ENCODE measurements around the gene SDK1. TPM values are rescaled to one million over a fixed set of nuclear protein-coding genes. Genes with fewer than 3 reads are reported as not detected.

SDK1 gene
- total RNA-seq, 2 experiments from 2014 or later: 0.19 to 0.36 TPM

- TF ChIP-seq EZH2phosphoT487 (IDR thresholded peaks at IDR 0.05; ENCODE audit: borderline replicate concordance, low read depth, low read length): no peak
- no peak for TF ChIP-seq CTCF (conservative IDR thresholded peaks at IDR 0.05; ENCODE audit: low read length)
- CTCF ChIA-PET (ENCODE audit: unreplicated experiment): no interaction called here
Observed at GRCh38 chr7:4107839-4108238, 806.8 kb downstream of the SDK1 start.

DNA sequence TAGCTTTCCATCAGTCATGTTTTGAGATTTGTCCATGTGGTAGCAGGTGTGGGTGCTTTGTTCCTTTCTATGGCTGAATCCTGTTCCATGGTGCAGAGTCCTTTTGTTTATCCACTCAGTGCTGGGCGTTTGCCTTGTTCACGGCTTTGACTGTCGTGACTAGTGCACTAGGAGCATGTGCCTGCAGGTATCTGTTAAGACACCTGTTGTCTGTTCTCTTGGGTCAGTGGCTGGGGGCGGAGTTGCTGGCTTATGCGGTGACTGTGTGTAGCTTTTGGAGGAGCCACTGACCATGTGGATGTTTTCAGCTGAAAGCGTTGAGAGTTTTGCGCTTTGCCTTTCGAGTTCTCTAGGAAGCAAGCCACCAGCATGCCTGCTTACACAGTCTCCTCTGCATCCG is 807.9 kb downstream of the SDK1 start:
- Histone ChIP-seq H3K4me2 (ENCODE audit: low read length) (no peak overlapping the region), H2AFZ (ENCODE audit: low read length) (no peak overlapping the region), H3K79me2 (ENCODE audit: insufficient read depth, low read depth, low read length) (no peaks in the 10 kb centered on the region), H3K4me3 (ENCODE audit: low read depth, low read length, poor library complexity, severe bottlenecking) (no peak overlapping the region), H3K27ac (ENCODE audit: low read depth, low read length, poor library complexity, severe bottlenecking) (no peak overlapping the region), H3K9me2 (ENCODE audit: insufficient read depth, low read length) (no peaks in the 10 kb centered on the region), H3K4me1 (ENCODE audit: insufficient read depth, low read length, poor library complexity, severe bottlenecking) (no peaks in the 10 kb centered on the region), H4K20me1 (ENCODE audit: insufficient read depth, low read length) (no peaks in the 10 kb centered on the region), H3K9me3 (ENCODE audit: low read length) (no peaks in the 10 kb centered on the region), H3K36me3 (ENCODE audit: insufficient read depth, low read length) (no peaks in the 10 kb centered on the region)
- intact Hi-C loops (cut with micrococcal nuclease; ENCODE audit: unreplicated experiment): no loop called here
- DNase-seq (ENCODE audit: low spot score): no peak
- BruUV-seq (replicated peaks): no TSS peak
- no peak for TF ChIP-seq CTCF (conservative IDR thresholded peaks at IDR 0.05; ENCODE audit: low read length)
- TF ChIP-seq EZH2phosphoT487 (IDR thresholded peaks at IDR 0.05; ENCODE audit: borderline replicate concordance, low read depth, low read length): no peak
- ChIA-PET POLR2A (no interaction called here), CTCF (ENCODE audit: unreplicated experiment) (no interaction called here)

More at GRCh38 chr7:4107839-4108238, 806.8 kb downstream of the SDK1 start:
- BruUV-seq (replicated peaks): no TSS peak
- no peaks in the 10 kb centered on the region for H3K79me2 ChIP-seq (ENCODE audit: insufficient read depth, low read depth, low read length)
- H2AFZ ChIP-seq (ENCODE audit: low read length): no peak overlapping the region
- H3K9me3 ChIP-seq (ENCODE audit: low read length): no peaks in the 10 kb centered on the region
- DNase-seq (ENCODE audit: low spot score): no peak
- H4K20me1 ChIP-seq (ENCODE audit: insufficient read depth, low read length): no peaks in the 10 kb centered on the region
- H3K36me3 ChIP-seq (ENCODE audit: insufficient read depth, low read length): no peaks in the 10 kb centered on the region
- POLR2A ChIA-PET: interaction anchor here (0.6 kb wide), 1 partner anchor 21 kb away, joined by 3 read pairs; no protein-coding TSS in a partner anchor
- no peak overlapping the region for H3K4me3 ChIP-seq (ENCODE audit: low read depth, low read length, poor library complexity, severe bottlenecking)
- H3K27ac ChIP-seq (ENCODE audit: low read depth, low read length, poor library complexity, severe bottlenecking): no peak overlapping the region
- H3K4me2 ChIP-seq (ENCODE audit: low read length): no peak overlapping the region
- intact Hi-C loops (cut with micrococcal nuclease; ENCODE audit: unreplicated experiment): no loop called here
- H3K9me2 ChIP-seq (ENCODE audit: insufficient read depth, low read length): no peaks in the 10 kb centered on the region
- H3K4me1 ChIP-seq (ENCODE audit: insufficient read depth, low read length, poor library complexity, severe bottlenecking): no peaks in the 10 kb centered on the region

GRCh38 chr7:4109481-4110110 is 808.5 kb downstream of the SDK1 start:
- ChIA-PET CTCF (ENCODE audit: unreplicated experiment) (no interaction called here), POLR2A (no interaction called here)
- no TSS peak for BruUV-seq (replicated peaks)
- Histone ChIP-seq H3K36me3 (ENCODE audit: insufficient read depth, low read length) (no peaks in the 10 kb centered on the region), H3K4me1 (ENCODE audit: insufficient read depth, low read length, poor library complexity, severe bottlenecking) (no peaks in the 10 kb centered on the region), H3K4me3 (ENCODE audit: low read depth, low read length, poor library complexity, severe bottlenecking) (no peak overlapping the region), H4K20me1 (ENCODE audit: insufficient read depth, low read length) (no peaks in the 10 kb centered on the region), H2AFZ (ENCODE audit: low read length) (no peak overlapping the region), H3K9me2 (ENCODE audit: insufficient read depth, low read length) (no peaks in the 10 kb centered on the region), H3K9me3 (ENCODE audit: low read length) (no peaks in the 10 kb centered on the region), H3K4me2 (ENCODE audit: low read length) (no peak overlapping the region), H3K79me2 (ENCODE audit: insufficient read depth, low read depth, low read length) (no peaks in the 10 kb centered on the region), H3K27ac (ENCODE audit: low read depth, low read length, poor library complexity, severe bottlenecking) (no peak overlapping the region)
- intact Hi-C loops (cut with micrococcal nuclease; ENCODE audit: unreplicated experiment): no loop called here
- no peak for DNase-seq (ENCODE audit: low spot score)
- TF ChIP-seq CTCF (conservative IDR thresholded peaks at IDR 0.05; ENCODE audit: low read length): no peak
- TF ChIP-seq EZH2phosphoT487 (IDR thresholded peaks at IDR 0.05; ENCODE audit: borderline replicate concordance, low read depth, low read length): no peak

All from OCI-LY7 (cell line).